GM18505 (cell line): Measurements from ENCODE around the gene SLC66A3.

Source experiments
- ATAC-seq: cut with Tn5 transposase; IDR thresholded peaks from one replicate; pipeline ENCODE4 v1.9.1; 2021; ENCODE audit not compliant: unreplicated experiment
- POLR2A ChIP-seq: IDR thresholded peaks from 4 replicates; pipeline ENCODE4 v1.6.1; 2011; ENCODE audit warnings: borderline replicate concordance; ENCODE audit not compliant: insufficient read depth, insufficient read length; ENCODE audit errors: extremely low read depth

The SLC66A3 gene

GRCh38 chr2:11222845-11223244 lies 67.6 kb downstream of the SLC66A3 start:
- ATAC-seq: no peak
- no peak for TF ChIP-seq POLR2A

DNA sequence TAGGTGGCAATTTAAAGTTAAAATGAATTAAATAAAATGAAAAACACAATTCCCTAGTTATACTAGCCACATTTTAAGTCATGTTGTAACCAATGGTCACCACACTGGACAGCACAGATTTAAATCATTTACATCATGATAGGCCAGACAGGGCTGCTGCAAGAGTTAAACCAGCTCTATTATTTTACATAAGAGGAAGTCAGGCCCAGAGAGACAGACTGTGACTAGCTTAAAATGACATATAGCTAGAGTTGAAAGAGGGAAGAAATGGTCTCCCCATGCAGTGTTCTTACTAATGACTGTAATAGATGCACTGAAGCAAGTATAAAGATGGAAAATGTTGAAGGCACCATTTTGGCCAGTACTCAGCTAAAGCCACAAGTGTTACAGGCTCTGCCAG lies 69.6 kb downstream of the SLC66A3 start:
- TF ChIP-seq POLR2A: no peak
- ATAC-seq: no peak

DNA sequence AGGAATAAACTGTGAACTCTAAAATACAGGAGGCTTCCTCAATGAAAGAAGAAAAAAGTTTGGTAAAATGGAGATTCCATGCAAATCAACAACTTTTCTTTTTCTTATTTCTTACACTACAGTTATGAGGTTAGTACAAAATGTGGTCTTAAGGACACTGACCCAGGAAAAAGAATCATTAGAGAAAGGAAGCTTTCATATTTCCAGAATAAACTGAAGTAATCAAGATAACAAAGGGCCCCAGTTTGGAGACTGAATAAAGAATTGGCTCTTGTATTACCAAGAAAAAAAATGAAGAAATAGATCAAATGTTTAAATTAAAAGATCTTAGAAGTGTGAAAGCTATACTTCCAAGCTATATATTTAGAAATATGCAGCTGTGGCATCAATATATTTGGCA lies 72.3 kb downstream of the SLC66A3 start:
- no peak for ATAC-seq
- TF ChIP-seq POLR2A: no peak
